Measurements from ENCODE around the gene FAM50A.

Gene FAM50A

GRCh38 chrX:154490414-154491083 is 46.6 kb downstream of the FAM50A start, which contains the start of gene SLC10A3 (continued):
- TF ChIP-seq ZNF654 (tag by site-specific recombination; IDR thresholded peaks at IDR 0.05; ENCODE audit: low read depth): no peak
- peak; percentile 81 for TF ChIP-seq ZNF629 (tag by site-specific recombination; IDR thresholded peaks at IDR 0.05)
- TF ChIP-seq SCRT1 (tag by site-specific recombination; IDR thresholded peaks at IDR 0.05; ENCODE audit: borderline replicate concordance): no peak
- TF ChIP-seq, protein P1, sequence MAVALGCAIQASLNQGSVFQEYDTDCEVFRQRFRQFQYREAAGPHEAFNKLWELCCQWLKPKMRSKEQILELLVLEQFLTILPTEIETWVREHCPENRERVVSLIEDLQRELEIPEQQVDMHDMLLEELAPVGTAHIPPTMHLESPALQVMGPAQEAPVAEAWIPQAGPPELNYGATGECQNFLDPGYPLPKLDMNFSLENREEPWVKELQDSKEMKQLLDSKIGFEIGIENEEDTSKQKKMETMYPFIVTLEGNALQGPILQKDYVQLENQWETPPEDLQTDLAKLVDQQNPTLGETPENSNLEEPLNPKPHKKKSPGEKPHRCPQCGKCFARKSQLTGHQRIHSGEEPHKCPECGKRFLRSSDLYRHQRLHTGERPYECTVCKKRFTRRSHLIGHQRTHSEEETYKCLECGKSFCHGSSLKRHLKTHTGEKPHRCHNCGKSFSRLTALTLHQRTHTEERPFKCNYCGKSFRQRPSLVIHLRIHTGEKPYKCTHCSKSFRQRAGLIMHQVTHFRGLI (tag by site-specific recombination; IDR thresholded peaks at IDR 0.05): 0 out of 2 replicates have a peak, but pooled peaks have one; percentile 53
- TF ChIP-seq ZNF112 (tag by site-specific recombination; IDR thresholded peaks at IDR 0.05): no peak
- no peak for TF ChIP-seq PBX3 (CRISPR knock-in tag; IDR thresholded peaks at IDR 0.05)
- TF ChIP-seq ZBTB7A (tag by site-specific recombination; IDR thresholded peaks at IDR 0.05; ENCODE audit: low read depth): no peak
- no peak for TF ChIP-seq ZNF169 (tag by site-specific recombination; IDR thresholded peaks at IDR 0.05)
- no peak for TF ChIP-seq EGR2 (tag by site-specific recombination; IDR thresholded peaks at IDR 0.05; ENCODE audit: low read depth)
- TF ChIP-seq ZNF560 (tag by site-specific recombination; IDR thresholded peaks at IDR 0.05; ENCODE audit: borderline replicate concordance): no peak
- no peak for TF ChIP-seq KLF8 (tag by site-specific recombination; IDR thresholded peaks at IDR 0.05)
- peak; percentile 75; the same call in 1 of the 2 replicates for TF ChIP-seq ZNF223 (tag by site-specific recombination; IDR thresholded peaks at IDR 0.05)
- peak; percentile 79 for TF ChIP-seq HIC1 (tag by site-specific recombination; IDR thresholded peaks at IDR 0.05)
- no peak for TF ChIP-seq ZFP69B (tag by site-specific recombination; IDR thresholded peaks at IDR 0.05)
- TF ChIP-seq ZNF341 (tag by site-specific recombination; IDR thresholded peaks at IDR 0.05; ENCODE audit: low read depth): no peak; the same call in 1 of the 2 replicates
- TF ChIP-seq ZNF221 (tag by site-specific recombination; IDR thresholded peaks at IDR 0.05; ENCODE audit: borderline replicate concordance): no peak
- TF ChIP-seq ZSCAN30 (tag by site-specific recombination; IDR thresholded peaks at IDR 0.05): peak; percentile 70
- no peak for TF ChIP-seq ZNF211 (tag by site-specific recombination; IDR thresholded peaks at IDR 0.05; ENCODE audit: low read depth)
- no peak for TF ChIP-seq TCF7L2 (IDR thresholded peaks at IDR 0.05; ENCODE audit: borderline replicate concordance, low read depth, low read length)
- TF ChIP-seq, protein P2, sequence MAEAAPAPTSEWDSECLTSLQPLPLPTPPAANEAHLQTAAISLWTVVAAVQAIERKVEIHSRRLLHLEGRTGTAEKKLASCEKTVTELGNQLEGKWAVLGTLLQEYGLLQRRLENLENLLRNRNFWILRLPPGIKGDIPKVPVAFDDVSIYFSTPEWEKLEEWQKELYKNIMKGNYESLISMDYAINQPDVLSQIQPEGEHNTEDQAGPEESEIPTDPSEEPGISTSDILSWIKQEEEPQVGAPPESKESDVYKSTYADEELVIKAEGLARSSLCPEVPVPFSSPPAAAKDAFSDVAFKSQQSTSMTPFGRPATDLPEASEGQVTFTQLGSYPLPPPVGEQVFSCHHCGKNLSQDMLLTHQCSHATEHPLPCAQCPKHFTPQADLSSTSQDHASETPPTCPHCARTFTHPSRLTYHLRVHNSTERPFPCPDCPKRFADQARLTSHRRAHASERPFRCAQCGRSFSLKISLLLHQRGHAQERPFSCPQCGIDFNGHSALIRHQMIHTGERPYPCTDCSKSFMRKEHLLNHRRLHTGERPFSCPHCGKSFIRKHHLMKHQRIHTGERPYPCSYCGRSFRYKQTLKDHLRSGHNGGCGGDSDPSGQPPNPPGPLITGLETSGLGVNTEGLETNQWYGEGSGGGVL (tag by site-specific recombination; IDR thresholded peaks at IDR 0.05): no peak
- TF ChIP-seq SALL2 (tag by site-specific recombination; IDR thresholded peaks at IDR 0.05; ENCODE audit: borderline replicate concordance): no peak
- 0 out of 2 replicates have a peak, but pooled peaks have one; percentile 22 for TF ChIP-seq HOXC10 (CRISPR knock-in tag; IDR thresholded peaks at IDR 0.05)
- TF ChIP-seq ZNF623 (tag by site-specific recombination; IDR thresholded peaks at IDR 0.05): no peak
- no peak for TF ChIP-seq ZNF174 (tag by site-specific recombination; IDR thresholded peaks at IDR 0.05)
- TF ChIP-seq ZBTB21 (tag by site-specific recombination; IDR thresholded peaks at IDR 0.05): peak; percentile 39
- peak; percentile 61; the same call in 1 of the 2 replicates for TF ChIP-seq GLIS2 (tag by site-specific recombination; IDR thresholded peaks at IDR 0.05)
- no peak for TF ChIP-seq ELK4 (IDR thresholded peaks at IDR 0.05; ENCODE audit: borderline replicate concordance, low read depth, low read length)
- TF ChIP-seq ZNF530 (tag by site-specific recombination; IDR thresholded peaks at IDR 0.05; ENCODE audit: low read depth): no peak
- TF ChIP-seq ZNF76 (tag by site-specific recombination; IDR thresholded peaks at IDR 0.05; ENCODE audit: borderline replicate concordance, low read depth): no peak
- no peak for TF ChIP-seq ZSCAN16 (tag by site-specific recombination; IDR thresholded peaks at IDR 0.05)
- TF ChIP-seq, protein P3, sequence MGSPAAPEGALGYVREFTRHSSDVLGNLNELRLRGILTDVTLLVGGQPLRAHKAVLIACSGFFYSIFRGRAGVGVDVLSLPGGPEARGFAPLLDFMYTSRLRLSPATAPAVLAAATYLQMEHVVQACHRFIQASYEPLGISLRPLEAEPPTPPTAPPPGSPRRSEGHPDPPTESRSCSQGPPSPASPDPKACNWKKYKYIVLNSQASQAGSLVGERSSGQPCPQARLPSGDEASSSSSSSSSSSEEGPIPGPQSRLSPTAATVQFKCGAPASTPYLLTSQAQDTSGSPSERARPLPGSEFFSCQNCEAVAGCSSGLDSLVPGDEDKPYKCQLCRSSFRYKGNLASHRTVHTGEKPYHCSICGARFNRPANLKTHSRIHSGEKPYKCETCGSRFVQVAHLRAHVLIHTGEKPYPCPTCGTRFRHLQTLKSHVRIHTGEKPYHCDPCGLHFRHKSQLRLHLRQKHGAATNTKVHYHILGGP (tag by site-specific recombination; IDR thresholded peaks at IDR 0.05): no peak
- TF ChIP-seq ZNF350 (tag by site-specific recombination; IDR thresholded peaks at IDR 0.05): no peak
